ENCODE results near the gene NEK1.

DNA sequence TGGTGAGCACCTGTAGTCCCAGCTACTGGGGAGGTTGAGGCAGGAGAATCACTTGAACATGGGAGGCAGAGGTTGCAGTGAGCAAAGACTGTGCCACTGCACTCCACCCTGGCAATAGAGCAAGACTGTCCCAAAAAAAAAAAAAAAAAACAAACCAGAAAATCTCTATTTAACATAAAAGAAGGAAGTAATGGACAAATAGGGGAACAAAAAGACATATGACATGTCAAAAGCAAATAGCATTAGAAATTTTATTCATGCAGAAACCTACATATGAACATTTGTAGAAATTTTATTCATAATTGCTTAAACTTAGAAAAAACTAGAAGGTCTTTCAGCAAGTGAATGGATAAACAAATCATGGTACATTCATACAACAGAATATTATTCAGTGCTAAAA lies 244.6 kb downstream of the NEK1 start:
- TF ChIP-seq, protein P1, sequence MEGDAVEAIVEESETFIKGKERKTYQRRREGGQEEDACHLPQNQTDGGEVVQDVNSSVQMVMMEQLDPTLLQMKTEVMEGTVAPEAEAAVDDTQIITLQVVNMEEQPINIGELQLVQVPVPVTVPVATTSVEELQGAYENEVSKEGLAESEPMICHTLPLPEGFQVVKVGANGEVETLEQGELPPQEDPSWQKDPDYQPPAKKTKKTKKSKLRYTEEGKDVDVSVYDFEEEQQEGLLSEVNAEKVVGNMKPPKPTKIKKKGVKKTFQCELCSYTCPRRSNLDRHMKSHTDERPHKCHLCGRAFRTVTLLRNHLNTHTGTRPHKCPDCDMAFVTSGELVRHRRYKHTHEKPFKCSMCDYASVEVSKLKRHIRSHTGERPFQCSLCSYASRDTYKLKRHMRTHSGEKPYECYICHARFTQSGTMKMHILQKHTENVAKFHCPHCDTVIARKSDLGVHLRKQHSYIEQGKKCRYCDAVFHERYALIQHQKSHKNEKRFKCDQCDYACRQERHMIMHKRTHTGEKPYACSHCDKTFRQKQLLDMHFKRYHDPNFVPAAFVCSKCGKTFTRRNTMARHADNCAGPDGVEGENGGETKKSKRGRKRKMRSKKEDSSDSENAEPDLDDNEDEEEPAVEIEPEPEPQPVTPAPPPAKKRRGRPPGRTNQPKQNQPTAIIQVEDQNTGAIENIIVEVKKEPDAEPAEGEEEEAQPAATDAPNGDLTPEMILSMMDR (conservative IDR thresholded peaks at IDR 0.05 in 1 of 2, IDR thresholded peaks at IDR 0.05 in 1 of 2; ENCODE audit: extremely low read depth in 1 of 2, insufficient read depth in 1 of 2, low read depth in 1 of 2, low read length in 2 of 2) = no peak
- no peak for TF ChIP-seq EZH2 (IDR thresholded peaks at IDR 0.05; ENCODE audit: borderline replicate concordance, low read length)
